Esophagus muscularis mucosa (tissue), 4 donors: ENCODE results near the gene FER. TPM values are rescaled to one million over a fixed set of nuclear protein-coding genes. Genes with fewer than 3 reads are reported as not detected.
"Not testable (repeated sequence)": the region's sequence is repeated elsewhere in the genome, so short reads cannot be mapped to it uniquely, and the experiment has no call there.

Source experiments
- DNase-seq: peaks from one replicate; pipeline ENCODE4 v3.0.0-alpha.2; 2017; ENCODE audit errors: extremely low spot score
- H3K27ac ChIP-seq, 4 donors: fragments of 200-600 bp; sonication (generic); replicated peaks in 1 of 4; 1 replicate in 3 of 4; 2 replicates in 1 of 4; pipeline ENCODE4 v1.5.1; 2016 to 2019; ENCODE audit warnings: mild to moderate bottlenecking in 1 of 4
- H3K27me3 ChIP-seq, 4 donors: fragments of 200-600 bp; sonication (generic); one replicate each; pipeline versions ENCODE4 v1.5.1 to v1.6.0; 2016 to 2019
- H3K36me3 ChIP-seq, 4 donors: fragments of 200-600 bp; sonication (generic); one replicate each; pipeline ENCODE4 v1.5.1; 2016 to 2019
- H3K4me1 ChIP-seq, 4 donors: fragments of 200-600 bp; sonication (generic); one replicate each; pipeline ENCODE4 v1.5.1; 2016 to 2019
- H3K4me3 ChIP-seq, 4 donors: fragments of 200-600 bp; sonication (generic); 1 replicate in 2 of 4; 2 replicates in 2 of 4; pipeline ENCODE4 v1.5.1; 2016 to 2019; ENCODE audit warnings: mild to moderate bottlenecking in 4 of 4, moderate library complexity in 1 of 4
- H3K9me3 ChIP-seq, 4 donors: fragments of 200-600 bp; sonication (generic); 1 replicate in 3 of 4; 2 replicates in 1 of 4; pipeline ENCODE4 v1.5.1; 2016 to 2019
- EP300 ChIP-seq: sonication (generic); formaldehyde crosslinking; IDR thresholded peaks from one replicate; pipeline ENCODE4 v1.6.1; 2017; ENCODE audit warnings: antibody characterized with exemption
- POLR2A ChIP-seq: fragments of 450-650 bp; IDR thresholded peaks from one replicate; pipeline ENCODE4 v1.6.1; 2017; ENCODE audit warnings: antibody characterized with exemption, moderate library complexity, mild to moderate bottlenecking, low read depth
- POLR2AphosphoS5 ChIP-seq, 2 donors: sonication (generic); formaldehyde crosslinking; IDR thresholded peaks; one replicate each; pipeline ENCODE4 v1.6.1; 2017; ENCODE audit warnings: antibody characterized with exemption in 2 of 2
- WGBS: methylation state at CpG from one replicate; pipeline ENCODE4 v1.1.5; 2018; 5-methylcytosine and 5-hydroxymethylcytosine counted together
- intact Hi-C: fragments of 100-400 bp; cut with DNase I; formaldehyde crosslinking; loops from one replicate; pipeline ENCODE4 v1.15.1; 2023
- total RNA-seq, 4 donors: library from RNA; depleted of rRNA; stranded (reverse); fragments of >200 nt; gene quantifications; one replicate each; pipeline versions ENCODE4 v1.1.0 to v1.2.1, GENCODE V29; 2016
- TF ChIP-seq, protein P1 (sequence below), 3 experiments: fragments of 200-600 bp in 2 of 3; fragments of 450-650 bp in 1 of 3; sonication (generic) in 2 of 3; IDR thresholded peaks; one replicate each; pipeline ENCODE4 v1.5.1; 2017 to 2019; ENCODE audit warnings: antibody characterized with exemption in 3 of 3, mild to moderate bottlenecking in 2 of 3, moderate library complexity in 1 of 3

Gene FER
- total RNA-seq, 4 donors from 2014 or later, result 17.6 to 32.8 (median 25.4) TPM

GRCh38 chr5:109164001-109164400 lies 416.3 kb downstream of the FER start:
- intact Hi-C loops, result no loop called here
- 100% methylated on average over 2 of the region's 2 CpGs for WGBS
- TF ChIP-seq, protein P1, sequence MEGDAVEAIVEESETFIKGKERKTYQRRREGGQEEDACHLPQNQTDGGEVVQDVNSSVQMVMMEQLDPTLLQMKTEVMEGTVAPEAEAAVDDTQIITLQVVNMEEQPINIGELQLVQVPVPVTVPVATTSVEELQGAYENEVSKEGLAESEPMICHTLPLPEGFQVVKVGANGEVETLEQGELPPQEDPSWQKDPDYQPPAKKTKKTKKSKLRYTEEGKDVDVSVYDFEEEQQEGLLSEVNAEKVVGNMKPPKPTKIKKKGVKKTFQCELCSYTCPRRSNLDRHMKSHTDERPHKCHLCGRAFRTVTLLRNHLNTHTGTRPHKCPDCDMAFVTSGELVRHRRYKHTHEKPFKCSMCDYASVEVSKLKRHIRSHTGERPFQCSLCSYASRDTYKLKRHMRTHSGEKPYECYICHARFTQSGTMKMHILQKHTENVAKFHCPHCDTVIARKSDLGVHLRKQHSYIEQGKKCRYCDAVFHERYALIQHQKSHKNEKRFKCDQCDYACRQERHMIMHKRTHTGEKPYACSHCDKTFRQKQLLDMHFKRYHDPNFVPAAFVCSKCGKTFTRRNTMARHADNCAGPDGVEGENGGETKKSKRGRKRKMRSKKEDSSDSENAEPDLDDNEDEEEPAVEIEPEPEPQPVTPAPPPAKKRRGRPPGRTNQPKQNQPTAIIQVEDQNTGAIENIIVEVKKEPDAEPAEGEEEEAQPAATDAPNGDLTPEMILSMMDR (IDR thresholded peaks at IDR 0.05), result no peak
- TF ChIP-seq EP300, result no peak
- no peak for TF ChIP-seq POLR2A
- no peak for TF ChIP-seq POLR2AphosphoS5 (IDR thresholded peaks at IDR 0.05)
- Histone ChIP-seq H3K36me3 (no peaks in the 10 kb centered on the region), H3K9me3 (no peaks in the 10 kb centered on the region), H3K27me3 (no peaks in the 10 kb centered on the region), H3K27ac (no peak overlapping the region), H3K4me1 (peaks cover 0 to 11% (median 0%) of the 10 kb centered on the region in 4 donors), H3K4me3 (no peak overlapping the region)
- DNase-seq, result no peak

DNA sequence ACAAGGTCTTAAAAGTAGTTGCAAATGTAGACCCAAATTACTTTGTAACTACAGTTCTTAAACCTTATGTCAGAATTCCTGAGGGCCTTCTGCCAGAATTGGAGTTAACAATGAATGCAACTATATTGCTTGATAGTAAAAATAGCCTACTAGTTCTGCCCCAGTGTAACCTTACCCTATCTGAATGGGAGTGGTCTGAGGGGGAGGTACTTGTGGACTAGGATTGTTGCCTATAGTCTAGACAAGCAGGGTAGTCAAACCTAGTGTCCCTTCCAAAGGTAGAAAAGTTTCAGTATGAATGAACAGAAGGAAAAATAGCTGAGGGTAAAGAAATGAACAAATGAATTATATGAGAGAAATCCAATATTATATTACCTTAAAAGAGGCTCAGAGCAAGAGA lies 419.9 kb downstream of the FER start:
- DNase-seq, result no peak
- Histone ChIP-seq H3K4me1 (peaks cover 0 to 1% (median 0%) of the 10 kb centered on the region in 4 donors), H3K36me3 (no peaks in the 10 kb centered on the region), H3K4me3 (no peak overlapping the region), H3K27ac (no peak overlapping the region), H3K9me3 (no peaks in the 10 kb centered on the region), H3K27me3 (no peaks in the 10 kb centered on the region)
- no peak for TF ChIP-seq POLR2A
- intact Hi-C loops, result no loop called here

GRCh38 chr5:109168151-109168550 lies 420.5 kb downstream of the FER start:
- Histone ChIP-seq H3K27ac (no peak overlapping the region), H3K36me3 (no peaks in the 10 kb centered on the region), H3K9me3 (no peaks in the 10 kb centered on the region), H3K4me3 (no peak overlapping the region), H3K4me1 (no peaks in the 10 kb centered on the region), H3K27me3 (no peaks in the 10 kb centered on the region)
- TF ChIP-seq, protein P1 (IDR thresholded peaks at IDR 0.05), result no peak
- no peak for TF ChIP-seq EP300
- TF ChIP-seq POLR2AphosphoS5 (IDR thresholded peaks at IDR 0.05), result no peak
- TF ChIP-seq POLR2A, result no peak
- 93% methylated on average over 3 of the region's 3 CpGs for WGBS
- intact Hi-C loops, result no loop called here
- no peak for DNase-seq

DNA sequence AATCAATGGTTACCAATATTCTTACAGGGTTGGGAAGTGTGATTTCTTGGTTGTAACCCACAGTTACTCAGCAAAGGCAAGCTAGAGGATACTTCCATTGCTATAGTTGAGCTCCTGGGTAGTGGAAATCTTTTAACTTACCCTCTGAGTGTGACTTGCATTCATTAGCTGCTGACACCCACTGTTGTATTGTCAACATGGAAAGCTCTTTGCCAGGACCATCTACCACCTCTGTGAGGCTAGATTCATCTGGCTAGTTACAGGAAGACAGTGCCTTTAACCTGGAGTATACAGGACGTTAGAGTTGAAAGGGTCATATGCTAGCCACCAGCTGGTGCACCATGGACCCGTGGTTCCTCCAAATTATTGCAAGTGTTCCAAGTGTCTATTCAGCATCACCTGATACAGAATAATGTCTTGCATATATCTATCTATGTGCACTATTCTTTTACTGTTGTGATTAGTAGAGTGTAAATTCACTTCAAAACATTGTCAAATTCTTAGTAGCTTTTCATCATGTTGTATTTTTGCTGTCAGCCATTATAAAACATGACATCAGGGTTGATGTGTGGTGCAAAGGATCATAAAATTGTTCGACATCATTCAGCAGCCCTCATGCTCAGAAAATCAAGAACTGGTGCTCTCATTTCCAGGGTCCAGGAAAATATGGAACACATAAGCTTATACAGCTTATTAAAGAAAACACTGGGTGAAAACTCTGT lies 423.1 kb downstream of the FER start:
- no peak for DNase-seq
- no peaks in the 10 kb centered on the region for H3K9me3 ChIP-seq
- H3K36me3 ChIP-seq, result no peaks in the 10 kb centered on the region
- intact Hi-C loops, result no loop called here
- TF ChIP-seq POLR2AphosphoS5 (IDR thresholded peaks at IDR 0.05) (no peak), POLR2A (no peak), EP300 (no peak)
- TF ChIP-seq, protein P1 (IDR thresholded peaks at IDR 0.05), result no peak
- no peak overlapping the region for H3K27ac ChIP-seq
- H3K27me3 ChIP-seq, result no peaks in the 10 kb centered on the region
- H3K4me1 ChIP-seq, result no peaks in the 10 kb centered on the region
- no peak overlapping the region for H3K4me3 ChIP-seq
- 92% methylated on average over 3 of the region's 3 CpGs for WGBS

GRCh38 chr5:109171437-109172073 lies 423.9 kb downstream of the FER start:
- H3K27ac ChIP-seq, H3K4me1 ChIP-seq, intact Hi-C loops, H3K4me3 ChIP-seq, DNase-seq, H3K9me3 ChIP-seq, H3K36me3 ChIP-seq, H3K27me3 ChIP-seq: not testable (repeated sequence)
- 100% methylated on average over 3 of the region's 3 CpGs for WGBS
